Fibroblast of upper back skin (primary cell): ENCODE results near the gene PTN.
A peak's percentile ranks its signal among the peaks of the same experiment; 100 is the strongest.
"Not testable (repeated sequence)": the region's sequence is repeated elsewhere in the genome, so short reads cannot be mapped to it uniquely, and the experiment has no call there.

Experiments
- DNase-seq: peaks from one replicate; pipeline ENCODE4 v3.0.0-alpha.2; 2013

The PTN gene

GRCh38 chr7:137262599-137262998 lies 80.9 kb downstream of the PTN start:
- no peak for DNase-seq

DNA sequence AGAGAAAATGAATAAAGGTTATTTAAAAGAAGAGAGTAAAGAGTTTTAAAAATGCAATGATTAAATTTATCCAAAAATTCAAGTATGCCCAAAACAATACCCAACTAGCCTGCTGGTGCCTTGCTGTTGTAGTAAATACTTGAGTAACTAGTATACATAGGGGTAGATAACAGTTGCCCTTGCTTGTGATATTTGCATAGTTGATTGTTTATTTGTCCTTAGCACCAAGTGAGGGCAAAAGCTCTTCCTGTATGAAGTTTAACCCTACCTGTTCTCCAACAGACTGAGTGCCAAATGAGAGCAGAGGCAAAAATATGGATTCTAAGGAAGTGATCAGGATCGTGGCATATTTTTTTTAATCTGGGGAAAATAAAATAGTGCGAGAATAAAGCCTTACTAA lies 85.0 kb downstream of the PTN start:
- no peak for DNase-seq

DNA sequence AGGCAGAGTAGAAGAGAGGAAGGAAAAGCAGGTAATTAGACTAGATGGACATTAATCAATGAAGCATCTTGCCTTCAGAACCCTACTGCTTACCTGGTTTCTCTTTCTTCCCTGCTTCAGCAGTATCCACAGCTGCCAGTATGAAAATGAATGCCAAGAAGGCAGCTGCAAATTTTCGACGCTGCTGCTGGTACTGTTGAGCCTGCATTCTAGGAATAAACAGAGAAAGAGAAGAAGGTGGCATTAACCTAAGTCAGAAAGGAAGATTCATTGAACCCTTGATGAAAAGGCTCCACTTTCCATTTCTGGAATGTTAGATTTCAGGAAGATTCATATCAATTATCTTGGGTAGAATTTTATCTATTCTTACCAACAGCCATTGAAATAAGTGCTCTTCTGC lies 88.8 kb downstream of the PTN start:
- no peak for DNase-seq

DNA sequence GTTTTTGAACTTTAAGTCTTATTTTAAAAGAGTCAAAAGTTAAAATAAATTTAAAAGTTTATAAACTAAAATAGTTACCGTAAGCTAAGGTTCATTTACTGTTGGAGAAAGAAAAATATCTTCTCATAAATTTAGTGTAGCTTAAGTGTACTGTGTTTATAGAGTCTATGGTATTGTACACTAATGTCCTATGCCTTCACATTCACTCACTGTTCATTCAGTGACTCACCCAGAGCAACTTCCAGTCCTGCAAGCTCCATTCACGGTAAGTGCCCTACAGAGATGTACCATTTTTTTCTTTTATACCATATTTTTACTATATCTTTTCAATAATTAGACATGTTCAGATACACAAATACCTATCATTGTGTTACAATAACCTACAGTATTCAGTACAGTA lies 97.6 kb downstream of the PTN start:
- peak; percentile 3 for DNase-seq

DNA sequence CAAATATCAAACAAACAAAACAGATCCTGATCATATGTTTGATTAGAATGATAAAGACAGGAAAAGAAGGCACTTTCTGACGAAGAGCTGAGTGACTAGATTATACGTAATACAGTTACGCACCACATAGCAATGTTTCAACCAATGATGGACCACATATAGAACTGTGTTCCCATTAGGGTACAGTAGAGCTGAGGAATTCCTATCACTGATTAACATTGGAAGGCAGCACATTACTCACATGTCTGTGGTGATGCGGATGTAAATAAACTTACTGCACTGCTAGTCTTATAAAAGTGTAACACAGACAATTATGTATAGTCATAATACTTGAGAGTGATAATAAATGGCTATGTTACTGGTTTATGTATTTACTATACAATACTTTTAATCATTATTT lies 98.3 kb downstream of the PTN start:
- no peak for DNase-seq

GRCh38 chr7:137243741-137244140 lies 99.8 kb downstream of the PTN start:
- no peak for DNase-seq

GRCh38 chr7:137242616-137243015 lies 100.9 kb downstream of the PTN start:
- no peak for DNase-seq

- no peak for DNase-seq
These were observed 101.7 kb downstream of the PTN start for GRCh38 chr7:137241655-137242360.

GRCh38 chr7:137239186-137239585 lies 104.3 kb downstream of the PTN start:
- DNase-seq: not testable (repeated sequence)

- DNase-seq: no peak
These were observed 108.1 kb downstream of the PTN start for GRCh38 chr7:137235434-137235833.

- no peak for DNase-seq
These were observed 112.4 kb downstream of the PTN start for GRCh38 chr7:137231167-137231566.

- no peak for DNase-seq
These were observed 122.1 kb downstream of the PTN start for GRCh38 chr7:137221467-137221866.

DNA sequence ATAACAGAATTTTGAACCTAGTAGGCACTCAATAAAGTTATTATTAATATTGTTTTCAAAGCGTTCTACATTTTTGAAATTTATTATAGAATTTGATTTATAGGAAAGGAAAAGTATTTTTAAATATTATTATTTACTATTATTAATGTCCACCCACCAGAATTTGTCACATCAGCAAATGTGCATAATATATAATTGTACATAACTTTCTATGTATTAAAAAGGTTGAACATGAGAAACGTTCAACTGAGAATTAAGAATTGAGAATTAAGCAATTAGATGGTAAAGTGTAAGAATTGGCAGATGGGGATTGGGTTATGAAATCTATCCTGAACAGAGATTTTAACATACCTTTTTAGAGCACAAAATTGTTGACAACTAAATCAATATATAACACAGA lies 129.8 kb downstream of the PTN start:
- no peak for DNase-seq

DNA sequence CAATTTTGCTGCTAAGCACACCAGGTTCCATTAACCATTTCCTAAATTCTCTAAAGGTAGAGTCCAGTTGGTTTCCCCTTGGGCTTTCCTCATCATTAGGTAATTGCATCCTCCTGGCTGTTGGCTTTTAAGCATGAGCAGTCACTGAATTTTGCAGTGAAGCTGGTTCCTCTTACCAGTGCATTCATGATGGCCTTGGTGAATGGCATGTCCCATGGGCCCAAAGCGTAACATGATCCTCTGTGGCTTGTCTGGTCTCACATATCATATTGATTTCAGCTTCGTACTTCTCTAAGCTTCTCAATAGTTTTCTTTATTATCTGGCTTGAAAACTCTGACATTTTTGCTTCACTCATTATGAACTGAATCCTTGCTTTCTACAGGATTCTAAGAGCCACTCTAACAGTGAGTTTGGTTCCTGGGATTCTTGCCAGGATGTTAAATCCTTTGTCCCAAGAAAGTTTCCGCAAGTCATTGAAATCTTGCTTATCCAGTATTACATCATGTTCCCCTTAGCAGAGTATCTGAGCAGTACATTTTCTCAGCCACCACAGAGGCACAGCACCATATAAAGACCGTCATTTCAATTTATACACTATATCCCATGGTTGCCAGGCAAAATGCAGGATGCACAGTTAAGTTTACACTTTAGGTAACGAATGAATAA lies 134.2 kb downstream of the PTN start:
- DNase-seq: peak; percentile 52

DNA sequence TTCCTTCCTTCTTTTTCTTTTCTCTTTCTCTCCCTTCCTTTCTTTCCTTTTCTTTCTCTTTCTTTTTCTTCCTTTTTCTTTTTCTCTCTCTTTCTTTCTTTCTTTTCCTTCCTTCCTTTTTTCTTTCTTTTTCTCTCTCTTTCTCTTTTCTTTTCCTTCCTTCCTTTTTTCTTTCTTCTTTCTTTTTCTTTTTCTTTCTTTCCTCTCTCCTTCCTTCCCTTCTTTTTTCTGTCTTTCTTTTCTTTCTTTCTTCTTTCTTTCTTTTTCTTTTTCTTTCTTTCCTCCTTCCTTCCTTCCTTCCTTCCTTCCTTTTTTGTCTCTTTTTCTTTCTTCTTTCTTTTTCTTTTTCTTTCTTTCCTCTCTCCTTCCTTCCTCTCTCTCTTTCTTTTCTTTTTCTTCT lies 136.8 kb downstream of the PTN start:
- no peak for DNase-seq

GRCh38 chr7:137204246-137204645 lies 139.3 kb downstream of the PTN start:
- no peak for DNase-seq

GRCh38 chr7:137203351-137203750 lies 140.2 kb downstream of the PTN start:
- DNase-seq: no peak

- no peak for DNase-seq
These were observed 146.9 kb downstream of the PTN start for GRCh38 chr7:137196648-137197047.

DNA sequence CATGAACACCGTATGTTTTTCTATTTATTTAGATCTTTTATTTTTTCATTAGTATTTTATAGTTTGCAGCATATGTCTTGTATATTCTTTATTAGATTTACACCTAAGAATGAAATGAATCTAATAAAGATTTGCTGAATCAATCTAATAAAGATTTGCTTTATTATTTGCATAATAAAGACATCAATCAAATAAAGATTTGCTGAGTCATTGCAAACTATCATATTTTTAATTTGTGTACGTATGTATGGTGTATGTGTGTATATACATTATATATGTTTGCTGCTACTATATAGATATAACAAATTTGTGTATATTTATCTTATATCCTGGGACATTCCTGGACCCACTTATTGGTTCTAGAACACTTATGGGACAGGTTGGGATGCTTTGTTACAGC lies 147.5 kb downstream of the PTN start:
- no peak for DNase-seq

GRCh38 chr7:137181619-137182018 lies 161.9 kb downstream of the PTN start:
- DNase-seq: not testable (repeated sequence)
